HUES64 (cell line): ENCODE data around the gene AQP3.
"Not testable (repeated sequence)": the region's sequence is repeated elsewhere in the genome, so short reads cannot be mapped to it uniquely, and the experiment has no call there.

Experiments
- H3K27ac ChIP-seq: 2 replicates; pipeline ENCODE4 v1.7.0; 2013; ENCODE audit warnings: low read depth, low read length, inconsistent platforms
- H3K27me3 ChIP-seq: 2 replicates; pipeline ENCODE4 v1.6.1; 2013; ENCODE audit warnings: mild to moderate bottlenecking, low read length; ENCODE audit not compliant: insufficient read depth
- H3K36me3 ChIP-seq: 2 replicates; pipeline ENCODE4 v1.6.1; 2013; ENCODE audit warnings: mild to moderate bottlenecking, low read length; ENCODE audit not compliant: insufficient read depth
- H3K4me1 ChIP-seq: 2 replicates; pipeline ENCODE4 v1.6.1; 2013; ENCODE audit warnings: mild to moderate bottlenecking, low read length, moderate library complexity; ENCODE audit not compliant: insufficient read depth
- H3K4me3 ChIP-seq: 2 replicates; pipeline ENCODE4 v1.5.1; 2013; ENCODE audit warnings: mild to moderate bottlenecking, low read length, moderate library complexity
- H3K9ac ChIP-seq: 2 replicates; pipeline ENCODE4 v1.6.1; 2013; ENCODE audit warnings: mild to moderate bottlenecking, low read depth, low read length
- H3K9me3 ChIP-seq: 2 replicates; pipeline ENCODE4 v1.6.1; 2013; ENCODE audit warnings: low read depth, low read length; ENCODE audit not compliant: insufficient read depth
- WGBS: fragments of 150-250, 120-280 bp; methylation state at CpG from one replicate; pipeline ENCODE4 v1.1.7; 2013; ENCODE audit warnings: missing lambda C conversion rate; 5-methylcytosine and 5-hydroxymethylcytosine counted together

The AQP3 gene

DNA sequence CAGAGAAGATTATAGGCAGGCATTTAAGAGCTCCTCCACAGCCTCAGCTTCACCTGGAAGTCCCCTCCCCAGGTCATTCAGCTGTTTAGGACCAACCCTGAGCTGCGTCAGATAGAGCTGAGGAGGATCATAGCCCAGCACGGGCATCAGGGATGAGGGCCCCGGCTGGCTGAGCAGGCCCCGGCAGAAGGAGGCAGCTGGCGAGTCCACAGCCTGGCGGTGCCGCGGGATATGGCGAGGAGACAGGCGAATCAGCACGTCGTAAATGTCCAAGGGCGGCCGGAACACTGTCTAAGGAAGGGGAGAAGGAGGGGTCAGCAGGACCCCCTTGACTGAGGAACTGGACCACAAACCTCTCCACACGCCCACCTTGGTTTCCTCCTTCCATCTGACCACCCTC, 15.8 kb upstream of the AQP3 start:
- Histone ChIP-seq H3K27me3 (no peaks in the 10 kb centered on the region), H3K36me3 (peaks cover 77% of the 10 kb centered on the region), H3K9me3 (no peaks in the 10 kb centered on the region), H3K4me1 (no peaks in the 10 kb centered on the region), H3K27ac (no peak overlapping the region), H3K9ac (no peak overlapping the region), H3K4me3 (no peak overlapping the region)
- WGBS, result 96% methylated on average over 15 of the region's 15 CpGs

DNA sequence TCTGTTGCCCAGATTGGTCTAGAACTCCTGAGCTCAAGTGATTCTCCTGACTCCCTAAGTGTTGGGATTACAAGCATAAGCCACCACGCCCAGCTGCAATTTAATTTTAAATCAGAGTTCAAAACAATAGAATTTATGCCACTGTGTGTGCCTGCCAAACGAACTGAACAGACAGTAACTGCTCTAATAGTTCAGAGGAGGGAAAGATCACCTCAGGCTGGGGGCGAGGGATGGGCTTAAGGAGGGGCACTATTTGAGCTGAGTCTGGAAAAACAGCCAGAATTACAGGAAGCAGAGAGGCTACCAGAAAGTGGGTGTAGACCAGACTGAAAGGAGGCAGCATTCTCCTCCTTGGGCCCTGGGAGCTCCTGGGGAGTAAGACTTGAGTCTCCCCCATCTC, 14.1 kb upstream of the AQP3 start:
- WGBS, result 85% methylated on average over 3 of the region's 3 CpGs
- H3K9ac ChIP-seq, result no peak overlapping the region
- no peaks in the 10 kb centered on the region for H3K4me1 ChIP-seq
- H3K36me3 ChIP-seq, result peaks cover 61% of the 10 kb centered on the region
- H3K27ac ChIP-seq, result no peak overlapping the region
- no peaks in the 10 kb centered on the region for H3K27me3 ChIP-seq
- no peak overlapping the region for H3K4me3 ChIP-seq
- H3K9me3 ChIP-seq, result no peaks in the 10 kb centered on the region

DNA sequence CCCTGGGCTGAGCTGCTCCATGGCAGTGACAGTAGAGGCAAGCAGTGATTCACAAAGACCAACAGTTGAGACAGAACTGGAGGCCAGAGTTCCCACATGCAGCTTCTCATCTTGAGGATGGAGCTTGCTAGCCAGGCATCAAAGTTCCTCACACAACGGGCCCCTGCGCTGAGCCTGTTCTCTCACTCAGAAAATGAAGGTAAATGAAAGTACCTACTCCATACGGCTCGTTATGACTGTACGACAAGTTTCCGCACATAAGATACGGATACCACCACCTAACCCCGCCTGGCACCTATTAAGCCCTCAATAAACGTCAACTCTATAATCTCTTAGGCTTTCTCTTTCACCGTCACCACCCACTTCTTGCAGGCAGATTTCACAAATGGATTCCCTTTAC, 13.5 kb upstream of the AQP3 start:
- Histone ChIP-seq H3K36me3 (peaks cover 54% of the 10 kb centered on the region), H3K27me3 (no peaks in the 10 kb centered on the region), H3K27ac (no peak overlapping the region), H3K4me3 (no peak overlapping the region), H3K9ac (no peak overlapping the region), H3K4me1 (no peaks in the 10 kb centered on the region), H3K9me3 (no peaks in the 10 kb centered on the region)
- WGBS, result 95% methylated on average over 10 of the region's 10 CpGs

DNA sequence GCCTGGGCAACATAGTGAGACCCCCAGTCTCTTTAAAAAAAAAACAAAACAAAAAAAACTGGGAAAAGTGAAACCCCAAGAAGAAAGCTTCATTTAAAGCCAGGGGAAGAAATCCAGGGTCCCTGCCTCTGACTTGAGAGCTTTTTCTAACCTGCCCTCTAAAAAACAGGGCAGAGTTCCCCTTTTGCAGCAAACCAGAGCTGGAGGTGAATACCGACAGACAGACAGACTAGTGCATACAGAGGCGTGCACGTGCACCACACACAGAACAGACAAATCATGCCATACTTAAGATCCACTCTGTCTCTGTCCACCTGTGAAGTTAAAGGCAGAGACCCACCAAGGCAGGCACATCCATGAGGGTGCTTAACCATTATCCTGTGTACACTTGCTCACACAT, 11.7 kb upstream of the AQP3 start:
- H3K27ac ChIP-seq, result no peak overlapping the region
- no peak overlapping the region for H3K9ac ChIP-seq
- H3K36me3 ChIP-seq, result peaks cover 37% of the 10 kb centered on the region
- H3K4me1 ChIP-seq, result no peaks in the 10 kb centered on the region
- H3K9me3 ChIP-seq, result no peaks in the 10 kb centered on the region
- 89% methylated on average over 3 of the region's 3 CpGs for WGBS
- no peaks in the 10 kb centered on the region for H3K27me3 ChIP-seq
- no peak overlapping the region for H3K4me3 ChIP-seq

DNA sequence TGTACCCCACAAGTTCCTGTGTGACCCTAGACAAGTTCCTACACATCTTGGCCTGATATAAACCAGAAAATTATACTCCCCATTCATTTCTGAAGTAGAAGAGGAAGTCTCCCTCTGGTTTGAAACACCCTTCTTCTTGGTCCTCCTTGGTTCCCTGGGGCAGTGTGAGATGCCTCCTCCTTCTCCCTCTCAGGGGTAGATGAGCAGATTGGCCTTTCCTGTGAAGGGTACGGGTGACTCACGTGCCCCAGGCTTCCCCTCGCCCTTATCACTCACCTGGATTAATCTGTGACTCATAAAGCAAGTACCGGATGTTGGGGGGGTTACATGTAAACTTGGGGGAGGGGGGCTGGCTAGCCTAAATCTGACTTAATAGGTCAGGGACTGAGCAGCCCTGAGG, 11.1 kb upstream of the AQP3 start:
- Histone ChIP-seq H3K9ac (no peak overlapping the region), H3K4me3 (no peak overlapping the region), H3K36me3 (peaks cover 30% of the 10 kb centered on the region), H3K9me3 (no peaks in the 10 kb centered on the region), H3K4me1 (no peaks in the 10 kb centered on the region), H3K27ac (no peak overlapping the region; the same call in 1 of the 2 replicates), H3K27me3 (no peaks in the 10 kb centered on the region)
- 49% methylated on average over 4 of the region's 4 CpGs for WGBS

DNA sequence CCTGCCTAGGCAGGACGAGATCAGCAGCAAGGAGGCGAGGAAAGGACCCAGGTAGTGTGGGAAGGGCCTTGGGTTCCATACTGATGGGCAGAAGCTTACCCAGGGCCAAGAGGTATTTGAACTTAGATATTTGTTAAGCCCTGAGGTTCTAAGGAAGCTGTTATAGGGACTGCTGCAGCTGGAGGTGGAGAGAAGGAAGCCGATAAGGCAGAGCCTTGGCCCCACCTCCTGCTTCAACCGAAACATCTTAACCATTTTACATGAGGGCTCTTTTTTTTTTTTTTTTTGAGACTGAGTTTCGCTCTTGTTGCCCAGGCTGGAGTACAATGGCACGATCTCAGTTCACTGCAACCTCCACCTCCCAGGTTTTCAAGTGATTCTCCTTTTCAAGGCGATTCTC, 8.6 kb upstream of the AQP3 start:
- Histone ChIP-seq H3K36me3 (peaks cover 5% of the 10 kb centered on the region), H3K9me3 (no peaks in the 10 kb centered on the region), H3K4me3 (no peak overlapping the region), H3K27ac (no peak overlapping the region), H3K4me1 (no peaks in the 10 kb centered on the region; the same call in 1 of the 2 replicates), H3K9ac (no peak overlapping the region), H3K27me3 (no peaks in the 10 kb centered on the region)
- WGBS, result 87% methylated on average over 7 of the region's 7 CpGs

DNA sequence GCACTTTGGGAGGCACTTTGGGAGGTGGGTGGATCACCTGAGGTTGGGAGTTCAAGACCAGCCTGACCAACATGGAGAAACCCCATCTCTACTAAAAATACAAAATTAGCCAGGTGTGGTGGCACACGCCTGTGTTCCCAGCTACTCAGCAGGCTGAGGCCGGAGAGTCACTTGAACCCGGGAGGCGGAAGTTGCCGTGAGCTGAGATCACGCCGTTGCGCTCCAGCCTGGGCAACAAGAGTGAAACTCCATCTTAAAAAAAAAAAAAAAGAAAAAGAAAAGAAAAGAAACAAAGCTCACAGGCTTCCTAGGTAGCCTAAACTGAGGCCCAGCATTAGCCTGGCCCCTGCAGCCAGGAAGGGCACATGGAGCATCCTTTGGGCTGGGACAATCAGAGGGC, 8.1 kb upstream of the AQP3 start:
- whole genome bisulfite sequencing, result 98% methylated on average over 8 of the region's 8 CpGs
- not testable (repeated sequence) for H3K9ac ChIP-seq, H3K4me3 ChIP-seq, H3K36me3 ChIP-seq, H3K4me1 ChIP-seq, H3K27me3 ChIP-seq, H3K9me3 ChIP-seq, H3K27ac ChIP-seq

DNA sequence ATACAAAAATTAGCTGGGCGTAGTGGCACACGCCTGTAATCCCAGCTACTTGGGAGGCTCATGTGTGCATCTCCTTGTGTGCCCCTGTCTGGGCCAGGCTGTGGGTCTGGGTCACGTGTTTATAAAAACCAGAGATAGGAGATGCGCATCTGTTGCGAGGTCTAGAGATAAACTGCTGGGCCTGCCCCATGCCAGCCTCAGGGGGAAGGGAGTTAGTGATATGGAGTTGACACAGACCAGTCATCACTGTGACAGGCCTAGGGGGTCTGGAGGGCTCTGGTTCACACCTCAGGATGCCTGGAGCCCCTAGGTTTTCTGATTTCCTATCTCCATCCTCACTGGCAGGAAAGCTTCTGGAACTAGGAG, 7.3 kb upstream of the AQP3 start:
- not testable (repeated sequence) for H3K9ac ChIP-seq, H3K4me1 ChIP-seq, H3K4me3 ChIP-seq, H3K27me3 ChIP-seq, H3K27ac ChIP-seq, H3K36me3 ChIP-seq, H3K9me3 ChIP-seq
- WGBS, result 86% methylated on average over 5 of the region's 5 CpGs

DNA sequence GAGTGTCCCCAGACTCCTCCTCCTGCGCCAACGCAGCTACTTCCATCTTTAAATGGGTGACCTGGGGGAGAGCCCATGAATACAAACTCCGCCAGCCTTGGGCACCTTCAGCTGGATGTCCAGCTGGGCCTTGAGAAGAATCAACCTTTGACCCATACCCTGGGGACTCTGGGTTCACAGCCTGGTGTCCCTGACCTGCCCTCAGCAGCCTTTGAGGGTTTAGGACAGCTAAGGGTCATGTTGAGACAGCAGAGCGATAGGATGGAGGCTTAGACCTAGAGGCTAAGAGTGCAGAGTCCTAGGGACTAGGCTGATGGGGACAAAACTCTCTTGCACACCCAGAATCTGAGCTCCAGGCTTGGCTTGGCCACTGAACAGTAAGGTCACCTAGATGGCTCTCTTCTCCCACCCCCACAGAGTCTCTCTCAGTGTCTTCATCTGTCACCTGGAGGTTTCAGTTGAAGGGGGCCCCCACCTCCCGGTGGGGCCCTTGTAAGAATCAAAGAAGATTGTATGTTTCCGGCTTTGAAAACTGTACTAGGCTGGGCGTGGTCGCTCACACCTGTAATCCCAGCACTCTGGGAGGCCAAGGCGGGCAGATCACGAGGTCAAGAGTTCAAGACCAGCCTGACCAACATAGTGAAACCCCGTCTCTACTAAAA, 6.7 kb upstream of the AQP3 start:
- Histone ChIP-seq H3K9ac (no peak overlapping the region), H3K27me3 (no peaks in the 10 kb centered on the region), H3K4me1 (no peaks in the 10 kb centered on the region; the same call in 1 of the 2 replicates), H3K4me3 (no peak overlapping the region), H3K27ac (no peak overlapping the region), H3K36me3 (no peaks in the 10 kb centered on the region), H3K9me3 (no peaks in the 10 kb centered on the region)
- 92% methylated on average over 11 of the region's 11 CpGs for WGBS

DNA sequence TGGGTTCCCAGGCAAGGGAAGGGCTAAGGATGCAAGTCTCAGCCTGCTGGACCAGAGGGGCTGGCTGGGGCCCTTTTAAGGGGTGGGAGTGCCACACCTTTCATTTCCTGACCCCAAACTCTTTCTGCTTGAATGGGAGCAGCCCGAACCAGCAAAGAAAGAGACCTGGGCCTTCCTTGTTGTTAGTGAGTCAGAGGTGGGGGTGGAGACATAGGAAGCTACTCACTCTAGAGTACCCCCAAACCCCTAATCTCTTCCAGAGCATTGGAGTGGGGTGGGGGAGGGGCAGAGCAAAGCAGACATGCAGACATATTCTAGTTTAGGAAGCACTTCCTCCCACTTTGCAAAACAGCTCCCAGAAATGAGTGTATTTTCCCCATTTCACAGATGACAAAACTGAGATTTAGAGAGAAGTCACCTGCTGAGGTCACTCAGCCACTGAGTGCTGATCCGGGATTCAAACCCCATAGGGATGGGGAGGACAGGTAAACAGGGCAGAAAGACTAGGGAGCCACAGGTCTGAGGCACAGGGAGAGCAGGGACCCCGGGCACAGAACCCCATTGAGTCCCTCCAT, 6.0 kb upstream of the AQP3 start:
- Histone ChIP-seq H3K27ac (no peak overlapping the region), H3K27me3 (peaks cover 5% of the 10 kb centered on the region; the same call in 1 of the 2 replicates), H3K36me3 (no peaks in the 10 kb centered on the region), H3K4me3 (no peak overlapping the region), H3K9me3 (no peaks in the 10 kb centered on the region), H3K9ac (no peak overlapping the region), H3K4me1 (no peaks in the 10 kb centered on the region; the same call in 1 of the 2 replicates)
- 88% methylated on average over 2 of the region's 3 CpGs for WGBS

DNA sequence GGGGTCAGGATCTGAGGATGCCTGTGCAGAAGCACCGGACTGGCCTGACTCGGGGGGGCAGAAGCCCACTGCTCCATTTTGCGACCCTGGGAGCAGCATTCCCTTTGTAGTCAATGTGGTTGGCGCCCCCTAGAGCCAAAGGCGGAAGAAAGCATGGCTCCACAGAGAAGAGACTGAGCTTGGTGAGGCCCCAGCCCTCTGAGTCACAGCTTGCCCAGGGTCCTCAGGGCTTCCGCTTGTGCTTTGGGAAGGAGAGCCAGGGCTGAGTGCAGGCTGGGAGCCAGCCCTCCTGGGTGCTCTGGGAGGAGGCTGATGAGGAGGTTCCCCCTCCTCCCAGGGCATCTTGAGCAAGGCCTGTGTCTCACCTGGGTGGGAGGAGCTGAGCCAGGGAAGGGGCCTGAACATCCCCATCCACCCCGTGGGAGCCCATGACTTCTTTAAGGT, 5.5 kb upstream of the AQP3 start:
- Histone ChIP-seq H3K4me3 (no peak overlapping the region), H3K9ac (no peak overlapping the region), H3K27me3 (peaks cover 10% of the 10 kb centered on the region), H3K27ac (no peak overlapping the region), H3K9me3 (no peaks in the 10 kb centered on the region), H3K36me3 (no peaks in the 10 kb centered on the region), H3K4me1 (no peaks in the 10 kb centered on the region; the same call in 1 of the 2 replicates)
- 12% methylated on average over 7 of the region's 7 CpGs for WGBS
